GM12874 (cell line): ENCODE results near the gene AGAP3.

Experiments
- TF ChIP-seq, protein P1 (sequence below): IDR thresholded peaks from 2 replicates; pipeline ENCODE4 v1.5.1; 2011; ENCODE audit warnings: low read depth, mild to moderate bottlenecking, control low read depth, low read length, moderate library complexity; ENCODE audit not compliant: insufficient read depth

AGAP3 gene

DNA sequence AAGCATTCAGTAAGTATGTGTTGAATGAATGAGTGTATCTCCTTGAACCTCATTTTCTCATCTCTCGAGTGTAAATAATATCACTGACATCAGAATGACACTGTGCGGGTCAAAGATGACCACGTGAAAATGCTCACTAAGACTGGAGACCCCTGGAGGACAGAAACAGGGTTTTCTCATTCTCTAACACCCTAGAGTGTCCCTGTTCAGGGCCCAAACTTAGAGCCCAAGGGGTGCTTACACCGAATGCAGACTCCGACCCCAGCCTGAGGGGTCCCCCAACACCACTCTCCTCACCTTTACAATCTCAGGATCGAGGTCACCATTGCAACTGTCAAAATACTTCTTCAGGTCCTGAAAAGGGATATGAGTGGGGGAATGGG, 30.0 kb upstream of the AGAP3 start:
- TF ChIP-seq, protein P1, sequence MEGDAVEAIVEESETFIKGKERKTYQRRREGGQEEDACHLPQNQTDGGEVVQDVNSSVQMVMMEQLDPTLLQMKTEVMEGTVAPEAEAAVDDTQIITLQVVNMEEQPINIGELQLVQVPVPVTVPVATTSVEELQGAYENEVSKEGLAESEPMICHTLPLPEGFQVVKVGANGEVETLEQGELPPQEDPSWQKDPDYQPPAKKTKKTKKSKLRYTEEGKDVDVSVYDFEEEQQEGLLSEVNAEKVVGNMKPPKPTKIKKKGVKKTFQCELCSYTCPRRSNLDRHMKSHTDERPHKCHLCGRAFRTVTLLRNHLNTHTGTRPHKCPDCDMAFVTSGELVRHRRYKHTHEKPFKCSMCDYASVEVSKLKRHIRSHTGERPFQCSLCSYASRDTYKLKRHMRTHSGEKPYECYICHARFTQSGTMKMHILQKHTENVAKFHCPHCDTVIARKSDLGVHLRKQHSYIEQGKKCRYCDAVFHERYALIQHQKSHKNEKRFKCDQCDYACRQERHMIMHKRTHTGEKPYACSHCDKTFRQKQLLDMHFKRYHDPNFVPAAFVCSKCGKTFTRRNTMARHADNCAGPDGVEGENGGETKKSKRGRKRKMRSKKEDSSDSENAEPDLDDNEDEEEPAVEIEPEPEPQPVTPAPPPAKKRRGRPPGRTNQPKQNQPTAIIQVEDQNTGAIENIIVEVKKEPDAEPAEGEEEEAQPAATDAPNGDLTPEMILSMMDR, result no peak

DNA sequence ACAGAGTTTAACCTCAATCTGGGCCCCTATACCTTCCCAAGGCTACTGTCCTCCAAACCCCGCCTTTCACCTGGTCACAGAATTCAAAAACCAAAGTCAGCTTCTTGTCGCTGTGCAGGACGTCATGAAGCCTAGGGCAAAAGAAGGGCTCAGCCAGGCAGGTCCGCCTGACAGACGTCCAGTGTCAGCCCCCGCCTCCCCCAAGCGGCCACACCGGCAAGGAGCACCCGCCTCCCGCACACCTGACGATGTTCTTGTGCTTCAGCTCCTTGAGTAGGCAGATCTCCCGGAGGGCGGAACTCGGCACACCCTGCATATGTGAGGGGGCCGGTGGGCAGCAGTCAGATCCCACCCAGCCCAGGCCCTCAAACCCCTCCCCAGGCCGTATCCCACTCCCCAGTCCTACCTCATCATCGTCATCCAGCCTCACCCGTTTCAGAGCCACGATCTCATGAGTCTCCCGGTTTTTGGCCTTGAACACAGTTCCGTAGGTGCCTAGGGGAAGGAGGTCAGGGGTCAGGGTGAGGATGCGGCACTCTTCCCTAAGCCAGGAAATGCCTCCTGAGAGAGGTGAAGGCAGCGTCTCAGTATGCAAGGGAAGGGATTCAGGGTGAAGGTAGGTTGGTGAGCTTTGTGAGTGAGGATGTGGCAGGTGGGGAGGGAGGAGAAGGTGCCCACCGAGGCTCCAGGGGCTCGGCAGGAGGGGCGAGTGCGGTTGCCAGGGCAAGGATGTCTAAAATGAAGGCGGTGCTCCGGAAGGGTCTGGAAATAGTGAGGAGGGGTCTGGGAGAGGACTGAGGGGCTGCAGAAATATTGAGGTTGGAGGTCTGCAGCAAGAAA, 29.4 kb upstream of the AGAP3 start:
- TF ChIP-seq, protein P1, result no peak

DNA sequence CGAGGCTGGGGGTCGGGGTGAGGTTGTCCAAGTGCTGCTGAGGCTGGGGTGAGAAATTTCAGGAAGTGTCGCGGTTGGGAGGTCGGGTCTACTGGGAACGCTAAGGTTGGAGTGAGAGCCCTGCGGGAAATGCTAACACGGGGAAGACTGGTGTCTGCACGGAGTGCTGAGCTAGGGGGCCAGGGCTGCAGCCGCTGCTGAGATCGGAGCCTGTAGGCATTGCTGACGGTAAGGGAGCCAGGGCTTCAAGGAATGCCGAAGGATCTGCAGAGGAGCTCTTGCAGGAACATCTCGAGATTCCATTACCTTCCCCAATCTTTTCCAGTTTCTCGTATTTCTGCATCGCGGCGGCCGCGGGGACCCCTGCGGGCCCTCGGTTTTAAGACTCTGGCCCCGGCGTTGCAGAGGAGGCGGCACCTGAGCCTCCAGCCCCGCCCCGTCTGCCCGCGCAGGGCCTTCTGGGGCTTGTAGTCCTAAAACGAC, 28.7 kb upstream of the AGAP3 start, which contains the start of gene CDK5:
Gene CDK5 (minus strand): TSS at position 392 of the 483 bp plus-strand sequence. CDS start 49 bp downstream, at position 343.
- TF ChIP-seq, protein P1, result no peak

DNA sequence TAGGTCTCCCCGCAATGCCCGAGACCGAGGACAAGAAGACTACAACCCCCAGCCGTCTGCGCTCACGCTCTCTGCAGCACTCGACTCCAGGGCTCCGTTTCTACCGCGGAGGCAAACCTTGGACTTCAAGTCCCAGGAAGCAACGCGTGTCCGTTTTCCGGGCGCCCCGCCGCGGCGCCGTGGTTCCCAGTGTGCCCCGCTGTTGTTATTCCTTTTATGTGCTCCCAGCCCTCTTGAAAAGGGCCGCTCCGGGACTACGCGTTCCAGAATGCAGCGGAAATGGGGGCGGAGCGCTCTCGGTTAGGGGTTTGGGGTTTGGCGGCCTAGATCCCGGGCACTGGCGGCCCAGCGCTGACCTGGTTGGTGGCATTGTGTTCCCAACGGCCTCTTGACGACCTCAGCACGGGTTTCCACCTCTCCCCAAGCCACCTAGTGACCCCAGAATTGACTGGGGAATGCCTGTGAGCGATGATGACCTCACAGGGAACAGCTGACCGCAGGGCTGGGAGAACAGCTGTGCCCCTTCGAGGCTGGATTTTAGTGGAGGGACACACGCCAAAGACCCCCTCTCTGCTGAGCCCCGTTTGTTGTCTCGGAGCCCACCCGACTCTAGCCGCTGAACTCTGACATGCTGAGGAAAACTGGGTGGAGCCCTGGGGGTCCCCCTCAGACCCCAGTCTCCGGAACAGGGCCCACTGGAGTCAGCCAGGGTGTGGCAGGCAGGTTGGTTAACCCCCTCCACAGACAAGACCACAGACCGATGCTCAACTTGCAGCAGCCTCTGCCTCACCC, 28.1 kb upstream of the AGAP3 start:
- TF ChIP-seq, protein P1, result no peak

DNA sequence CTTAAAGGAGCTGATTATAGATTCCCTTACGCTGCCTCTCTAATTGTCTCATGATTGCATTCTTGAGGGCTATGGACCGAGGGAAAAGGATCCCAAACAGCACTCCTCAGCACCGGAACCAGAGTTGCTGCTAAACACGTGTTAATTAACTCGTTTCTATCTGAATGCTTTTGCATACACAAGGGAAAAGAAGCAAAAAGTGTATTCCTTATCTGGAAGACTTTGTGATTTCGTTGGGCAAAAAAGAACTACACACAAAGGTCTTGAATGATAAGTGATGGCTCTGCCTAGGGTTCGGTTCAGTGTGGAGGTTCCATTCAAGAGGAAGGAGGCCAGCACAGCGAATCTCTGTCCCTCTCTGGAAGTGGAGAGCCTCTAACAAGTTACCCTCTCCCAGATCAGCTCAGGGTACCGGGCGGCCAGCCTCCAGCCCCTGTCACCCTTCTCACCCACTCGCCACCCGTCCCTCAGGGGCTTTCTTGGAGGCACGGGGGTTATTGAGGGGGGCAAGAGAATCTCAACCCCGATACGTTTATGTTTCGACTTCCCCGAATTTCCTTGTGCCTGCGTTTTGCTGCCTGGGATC, 27.4 kb upstream of the AGAP3 start:
- TF ChIP-seq, protein P1, result no peak

DNA sequence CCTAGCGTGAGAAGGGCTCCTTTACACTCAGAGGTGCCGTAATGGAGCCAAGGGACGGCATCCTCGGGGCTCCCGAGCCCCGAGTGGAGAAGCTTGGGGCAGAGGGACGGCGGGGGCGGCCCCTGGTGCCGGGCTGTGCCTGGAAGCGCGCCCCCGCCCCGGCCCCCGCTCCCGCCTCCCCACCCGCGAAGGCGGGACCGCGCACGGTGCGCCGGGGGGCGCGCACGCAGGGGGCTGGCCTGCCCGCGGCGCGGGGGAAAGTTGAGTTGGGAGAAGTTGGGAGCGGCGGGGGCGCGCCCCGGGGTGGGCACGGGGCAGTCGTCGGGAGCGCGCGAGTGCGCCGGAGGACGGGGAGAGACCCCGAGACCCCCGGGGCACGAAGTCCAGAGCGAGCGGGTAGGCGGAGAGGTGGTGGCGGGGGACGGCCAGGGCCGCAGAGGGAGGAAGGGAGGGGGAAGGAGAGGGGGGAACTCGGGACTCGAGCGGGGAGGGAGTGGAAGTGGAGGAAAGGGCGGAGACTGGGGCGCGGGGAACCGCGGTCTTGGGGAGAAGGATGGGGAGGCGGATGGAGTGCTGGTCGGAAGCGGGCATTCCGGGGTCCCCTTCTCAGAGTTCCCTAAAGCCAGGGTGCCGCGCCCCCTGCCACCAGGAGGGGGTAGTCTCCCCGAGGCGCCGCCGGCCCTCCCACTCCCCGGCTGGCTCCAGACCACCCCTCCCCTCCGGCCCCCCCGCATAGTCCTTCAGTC, 26.7 kb upstream of the AGAP3 start, which contains the start of gene SLC4A2:
Gene SLC4A2 (plus strand): TSS at position 223 of the 746 bp plus-strand sequence. CDS start 2,399 bp downstream, outside the sequence.
- TF ChIP-seq, protein P1, result peak; percentile 78
